Loucy (cell line): ENCODE results near the gene SAMHD1.

ENCODE experiments used
- CTCF ChIP-seq: fragments of 200-600 bp; sonication (generic); conservative IDR thresholded peaks from 2 replicates; pipeline ENCODE4 v1.5.1; 2014; ENCODE audit warnings: mild to moderate bottlenecking, antibody characterized with exemption, low read length
- EZH2phosphoT487 ChIP-seq: fragments of 200-600 bp; IDR thresholded peaks from 2 replicates; pipeline ENCODE4 v1.6.1; 2018; ENCODE audit warnings: antibody characterized with exemption, mild to moderate bottlenecking, moderate library complexity, borderline replicate concordance

GRCh38 chr20:36880741-36881250, 70.7 kb downstream of the SAMHD1 start:
- TF ChIP-seq CTCF (no peak), EZH2phosphoT487 (no peak)
